K562 (cell line): ENCODE results near the gene ZNF213. TPM values are rescaled to one million over a fixed set of nuclear protein-coding genes. Genes with fewer than 3 reads are reported as not detected.

Experiments
- BRCA1 ChIP-seq, 2 experiments: fragments of 450-650 bp in 1 of 2; sonication (generic) in 1 of 2; formaldehyde crosslinking in 1 of 2; IDR thresholded peaks; 2 replicates each; pipeline versions ENCODE4 v1.5.0 to v1.6.1; 2017 to 2020; ENCODE audit warnings: mild to moderate bottlenecking in 1 of 2, missing genetic modification reagents in 1 of 2
- CHD4 ChIP-seq: fragments of 200-600 bp; sonication (generic); IDR thresholded peaks from 3 replicates; pipeline ENCODE4 v1.6.1; 2012; ENCODE audit warnings: low read depth, mild to moderate bottlenecking, mixed read lengths, low read length, inconsistent platforms; ENCODE audit not compliant: insufficient read depth, insufficient replicate concordance, poor library complexity, severe bottlenecking
- GMEB1 ChIP-seq: fragments of 250-450 bp; sonication (Bioruptor Pico); IDR thresholded peaks from 2 replicates; pipeline ENCODE4 v1.4.0; 2020; ENCODE audit warnings: mild to moderate bottlenecking
- GTF2A2 ChIP-seq: IDR thresholded peaks from 2 replicates; pipeline ENCODE4 v1.6.1; 2016; ENCODE audit warnings: mild to moderate bottlenecking, missing genetic modification characterization, missing compliant biosample characterization
- MNT ChIP-seq, 2 experiments: fragments of 450-650 bp; conservative IDR thresholded peaks; 2 replicates each; pipeline ENCODE4 v1.6.1; 2017; ENCODE audit warnings: mild to moderate bottlenecking in 2 of 2, moderate library complexity in 2 of 2
- RNF219 ChIP-seq: fragments of 250-450 bp; sonication (Bioruptor Pico); IDR thresholded peaks from 2 replicates; pipeline ENCODE4 v1.5.0; 2022; ENCODE audit warnings: mild to moderate bottlenecking
- RUNX1 ChIP-seq: sonication (generic); IDR thresholded peaks from 2 replicates; pipeline ENCODE4 v1.6.1; 2016; ENCODE audit warnings: antibody characterized with exemption, low read depth
- ZNF24 ChIP-seq: fragments of 450-650 bp; IDR thresholded peaks from 2 replicates; pipeline ENCODE4 v1.6.1; 2016
- ZNF282 ChIP-seq: sonication (generic); formaldehyde crosslinking; IDR thresholded peaks from 2 replicates; pipeline ENCODE4 v1.8.1; 2023; ENCODE audit warnings: missing genetic modification reagents
- ZNF589 ChIP-seq: fragments of 200-800 bp; sonication (Bioruptor generic); IDR thresholded peaks from 2 replicates; pipeline ENCODE4 v1.6.1; 2016; ENCODE audit warnings: low read depth, missing genetic modification characterization, missing compliant biosample characterization
- polyA plus RNA-seq, 8 experiments: library from polyadenylated mRNA; depleted of rRNA in 4 of 8; stranded (reverse) in 5 of 8; unstranded in 3 of 8; fragments of >200 nt; fragmentation: Nextera tagmentation in 2 of 8; fragmentation: Illumina TruSeq in 1 of 8; extraction: Ambion mirVana in 2 of 8; extraction: Trizol in 1 of 8; gene quantifications; 2 replicates each; pipeline versions ENCODE4 v1.2.1 to v1.2.3, GENCODE V29; 2011 to 2014; ENCODE audit warnings: inconsistent platforms in 1 of 8, missing spikeins in 1 of 8
- total RNA-seq, 7 experiments: library from RNA; depleted of rRNA in 6 of 7; stranded (reverse); fragments of >200 nt in 6 of 7; fragmentation: Illumina TruSeq in 2 of 7; extraction: Trizol in 2 of 7; gene quantifications; 2 replicates each; pipeline versions ENCODE4 v1.2.1 to v1.2.3, GENCODE V29; 2011 to 2021; ENCODE audit warnings: low replicate concordance in 1 of 7

The ZNF213 gene
- total and polyA plus RNA-seq, 9 of the 15 experiments (the other 6 are each of a cell fraction or from before 2014, with no cell fraction given) = 0.49 to 10.0 (median 1.8) TPM

DNA sequence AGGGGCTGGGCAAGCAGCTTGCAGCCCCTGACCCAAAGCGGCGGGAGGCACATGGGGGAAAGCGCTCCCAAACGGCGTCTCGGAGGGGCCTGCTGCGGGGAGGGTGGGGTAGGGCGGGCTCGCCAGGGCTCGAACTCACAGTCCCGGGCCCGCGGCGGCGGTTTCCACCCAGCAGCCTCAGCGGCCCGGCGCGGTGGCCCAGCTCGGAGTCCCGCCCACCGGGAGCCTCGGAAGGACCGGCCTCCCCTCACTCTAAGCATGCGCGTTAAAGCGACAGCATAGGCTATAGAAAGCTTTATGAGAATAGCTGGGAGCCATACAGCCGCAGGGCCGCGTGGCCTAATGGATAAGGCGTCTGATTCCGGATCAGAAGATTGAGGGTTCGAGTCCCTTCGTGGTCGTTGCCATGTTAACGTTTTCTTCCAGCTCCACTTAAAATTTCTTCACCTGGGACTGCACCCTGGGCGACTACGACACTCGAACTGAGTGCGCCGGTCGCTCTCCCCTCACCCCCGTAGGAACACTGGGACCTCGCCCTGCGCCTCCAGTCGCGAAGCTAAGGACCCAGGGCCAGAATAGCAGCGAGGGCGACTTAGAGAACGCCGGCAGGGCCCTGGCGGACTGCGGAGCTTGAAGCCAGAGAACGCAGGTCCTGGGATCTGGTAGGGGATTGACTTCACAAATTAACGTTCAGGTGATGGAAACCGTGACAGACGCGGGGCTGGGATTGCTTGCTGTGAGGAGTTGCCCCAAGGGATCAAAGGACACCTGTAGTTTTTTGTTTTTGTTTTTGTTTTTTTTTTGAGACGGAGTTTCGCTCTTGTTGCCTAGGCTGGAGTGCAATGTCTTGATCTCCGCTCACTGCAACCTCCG lies 15.8 kb downstream of the ZNF213 start (continued):
- peak; percentile 67 to 72 for TF ChIP-seq MNT (conservative IDR thresholded peaks at IDR 0.05)
- TF ChIP-seq GMEB1 = no peak
- TF ChIP-seq ZNF589 = 0 out of 2 replicates have a peak, but pooled peaks have one; percentile 68
- no peak for TF ChIP-seq BRCA1 (IDR thresholded peaks at IDR 0.05)
- no peak for TF ChIP-seq BRCA1 (CRISPR knock-in tag; IDR thresholded peaks at IDR 0.05)
- peak; percentile 25 for TF ChIP-seq CHD4
- TF ChIP-seq GTF2A2 (tag) = no peak
- no peak for TF ChIP-seq ZNF282
- TF ChIP-seq RUNX1 = no peak
- TF ChIP-seq RNF219 (CRISPR knock-in tag) = no peak
- 0 out of 2 replicates have a peak, but pooled peaks have one; percentile 42 for TF ChIP-seq ZNF24
